NCI-H1436 (cell line): Measurements from ENCODE around the gene SLC28A1.
"Not testable (repeated sequence)": the region's sequence is repeated elsewhere in the genome, so short reads cannot be mapped to it uniquely, and the experiment has no call there.

Experiments
- DNase-seq: peaks from one replicate; lab custom pipeline; 2025; lab: John Stamatoyannopoulos, UW

SLC28A1 gene

GRCh38 chr15:84970843-84971242, 86.4 kb downstream of the SLC28A1 start:
- no peak for DNase-seq

- DNase-seq, result no peak
These were observed 89.3 kb downstream of the SLC28A1 start for GRCh38 chr15:84973492-84974460.

GRCh38 chr15:84975871-84976351, 91.4 kb downstream of the SLC28A1 start:
- DNase-seq, result no peak

- DNase-seq, result no peak
These were observed 92.4 kb downstream of the SLC28A1 start for GRCh38 chr15:84976746-84977345.

- no peak for DNase-seq
These were observed 95.2 kb downstream of the SLC28A1 start for GRCh38 chr15:84979651-84980050.

- peak; percentile 63 for DNase-seq
These were observed 96.0 kb downstream of the SLC28A1 start for GRCh38 chr15:84980196-84981053.

- peak; percentile 92 for DNase-seq
These were observed 96.7 kb downstream of the SLC28A1 start for GRCh38 chr15:84981054-84981710.

GRCh38 chr15:84981711-84982300, 97.3 kb downstream of the SLC28A1 start, which contains the start of gene PDE8A:
PDE8A (plus strand) TSS chr15:84981856; CDS start chr15:84982163, 307 bp downstream.
- no peak for DNase-seq

- DNase-seq, result no peak
These were observed 97.9 kb downstream of the SLC28A1 start for GRCh38 chr15:84982301-84982920.

GRCh38 chr15:84983294-84983693, 98.8 kb downstream of the SLC28A1 start:
- no peak for DNase-seq

- DNase-seq, result no peak
These were observed 99.2 kb downstream of the SLC28A1 start for GRCh38 chr15:84983711-84984110.

GRCh38 chr15:84985158-84985557, 100.7 kb downstream of the SLC28A1 start:
- no peak for DNase-seq

- DNase-seq, result not testable (repeated sequence)
These were observed 102.9 kb downstream of the SLC28A1 start for GRCh38 chr15:84987351-84987750.

GRCh38 chr15:84987949-84988624, 103.6 kb downstream of the SLC28A1 start:
- no peak for DNase-seq

- DNase-seq, result no peak
These were observed 104.6 kb downstream of the SLC28A1 start for GRCh38 chr15:84988909-84989644.

GRCh38 chr15:84990507-84990906, 106.0 kb downstream of the SLC28A1 start:
- DNase-seq, result no peak

- no peak for DNase-seq
These were observed 106.7 kb downstream of the SLC28A1 start for GRCh38 chr15:84991014-84991712.

- no peak for DNase-seq
These were observed 107.9 kb downstream of the SLC28A1 start for GRCh38 chr15:84992157-84992944.
